NK-92 treated with Interleukin-12 subunit alpha and Interleukin-12 subunit beta, amount 100 ng/mL, for 24 hours (cell line): Measurements from ENCODE around the gene ZZZ3.
"Not testable (repeated sequence)": the region's sequence is repeated elsewhere in the genome, so short reads cannot be mapped to it uniquely, and the experiment has no call there.

Experiments
- DNase-seq: peaks from one replicate; lab custom pipeline; 2025; lab: John Stamatoyannopoulos, UW

Gene ZZZ3

GRCh38 chr1:77670330-77670729, 12.1 kb downstream of the ZZZ3 start:
- DNase-seq: no peak

DNA sequence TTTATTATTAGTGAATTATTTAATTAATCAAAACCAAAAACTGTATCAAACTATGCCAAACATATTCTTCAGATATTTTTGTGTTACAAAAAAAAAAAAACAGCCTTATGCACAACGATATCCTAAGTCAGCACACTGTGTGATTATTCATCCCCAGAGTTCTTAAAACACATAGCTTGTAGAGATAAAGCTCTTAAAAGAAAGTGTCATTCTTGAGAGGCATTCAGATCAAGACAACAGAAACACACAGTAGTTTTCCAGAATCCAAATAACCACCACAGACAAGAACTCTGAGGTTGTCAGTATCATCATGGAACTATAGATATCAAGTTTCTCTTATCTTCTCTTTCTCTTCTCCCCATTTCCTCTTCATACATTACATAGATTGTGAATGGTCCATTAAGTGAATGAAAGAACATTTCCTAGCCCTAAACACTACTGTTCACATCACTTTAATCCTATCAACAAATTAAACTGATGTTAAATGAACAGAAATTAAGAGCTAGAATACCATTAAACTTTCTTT, 13.5 kb downstream of the ZZZ3 start:
- DNase-seq: no peak

DNA sequence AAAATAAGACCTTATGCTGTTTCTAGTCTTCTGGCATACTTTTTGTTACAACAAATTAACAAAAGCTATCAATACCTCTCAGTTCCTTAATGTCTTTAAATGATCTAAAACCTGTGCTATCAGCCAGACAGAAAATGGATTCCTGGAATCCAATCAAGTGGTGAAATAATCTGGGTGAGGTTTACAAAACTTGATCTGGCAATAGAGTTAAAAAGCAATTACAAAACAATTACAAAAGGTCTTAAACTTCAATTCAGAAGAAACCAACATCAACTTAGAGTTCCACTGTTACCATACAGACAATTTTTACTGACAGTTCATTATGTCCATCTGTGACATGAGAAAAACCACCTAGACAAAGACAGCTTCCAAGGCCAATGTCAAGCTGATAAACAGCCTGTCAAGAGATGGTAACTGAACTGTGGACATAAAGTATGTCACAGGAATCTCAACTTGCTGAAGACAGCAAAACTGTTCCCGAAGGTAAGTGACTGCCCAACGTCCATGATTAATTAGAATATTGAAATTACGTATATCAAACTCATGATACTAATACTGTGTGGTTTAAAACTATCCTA, 17.4 kb downstream of the ZZZ3 start:
- DNase-seq: no peak

- DNase-seq: no peak
Observed at GRCh38 chr1:77661696-77662095, 20.8 kb downstream of the ZZZ3 start.

GRCh38 chr1:77659879-77660593, 22.4 kb downstream of the ZZZ3 start:
- DNase-seq: no peak

- no peak for DNase-seq
Observed at GRCh38 chr1:77658271-77658670, 24.2 kb downstream of the ZZZ3 start.

DNA sequence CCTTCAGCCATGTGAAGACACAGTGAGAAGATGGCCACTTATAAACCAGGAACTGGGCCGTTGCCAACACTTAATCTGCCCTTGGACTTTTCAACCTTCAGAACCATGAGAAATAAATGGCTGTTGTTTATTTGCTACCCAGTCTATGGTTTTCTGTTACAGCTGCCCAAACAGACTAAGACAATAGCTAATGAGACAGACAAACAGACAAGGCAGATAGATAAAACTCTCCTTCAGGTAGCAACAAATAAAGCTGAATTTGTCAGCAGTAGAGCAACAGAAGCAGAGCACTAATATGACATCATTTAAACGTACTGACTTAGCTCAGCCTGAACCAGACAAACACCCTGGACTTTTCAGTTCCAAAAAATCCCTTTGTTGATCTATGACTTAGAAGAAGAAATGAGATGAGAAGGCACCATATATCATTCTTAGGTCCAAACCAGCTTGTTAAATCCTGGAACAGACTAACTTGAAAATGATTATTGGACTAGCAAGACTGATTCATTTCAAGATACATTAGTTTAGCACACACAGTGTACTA, 27.0 kb downstream of the ZZZ3 start:
- DNase-seq: no peak

GRCh38 chr1:77652970-77653516, 29.4 kb downstream of the ZZZ3 start:
- DNase-seq: no peak

DNA sequence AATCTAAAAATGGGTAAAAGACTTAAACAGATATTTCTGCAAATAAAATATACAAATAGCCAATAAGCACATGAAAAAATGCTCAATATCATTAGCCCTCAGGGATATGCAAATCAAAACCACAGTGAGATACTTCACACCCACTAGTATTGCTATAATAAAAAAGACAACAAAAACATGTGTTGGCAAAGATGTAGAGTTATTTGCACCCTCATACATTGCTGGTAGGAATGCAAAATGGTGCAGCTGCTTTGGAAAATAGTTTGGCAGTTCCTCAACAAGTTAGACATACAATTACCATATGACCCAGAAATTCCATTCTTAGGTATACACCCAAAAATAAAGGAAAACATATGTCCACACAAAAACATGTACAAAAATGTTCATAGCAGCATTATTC, 30.2 kb downstream of the ZZZ3 start:
- no peak for DNase-seq

DNA sequence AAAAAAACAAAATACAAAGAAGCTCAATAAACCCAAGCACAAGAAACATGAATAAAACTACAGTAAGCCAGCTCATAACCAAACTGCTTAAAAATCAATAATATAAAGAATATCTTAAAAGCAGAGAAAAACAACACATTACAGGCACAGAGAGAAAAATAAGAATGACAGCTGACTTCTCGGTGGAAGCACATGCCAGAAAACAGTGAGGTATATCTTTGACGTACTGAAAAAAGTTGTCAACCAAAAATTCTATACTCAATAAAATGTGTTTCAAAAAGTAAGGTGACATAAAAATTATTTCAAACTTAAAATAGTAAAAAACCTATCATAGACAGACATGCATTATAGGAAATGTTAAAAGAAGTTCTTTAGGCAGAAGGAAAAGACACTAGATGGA, 33.3 kb downstream of the ZZZ3 start:
- DNase-seq: no peak

- DNase-seq: not testable (repeated sequence)
Observed at GRCh38 chr1:77646224-77646623, 36.2 kb downstream of the ZZZ3 start.

GRCh38 chr1:77643456-77643855, 39.0 kb downstream of the ZZZ3 start:
- no peak for DNase-seq

DNA sequence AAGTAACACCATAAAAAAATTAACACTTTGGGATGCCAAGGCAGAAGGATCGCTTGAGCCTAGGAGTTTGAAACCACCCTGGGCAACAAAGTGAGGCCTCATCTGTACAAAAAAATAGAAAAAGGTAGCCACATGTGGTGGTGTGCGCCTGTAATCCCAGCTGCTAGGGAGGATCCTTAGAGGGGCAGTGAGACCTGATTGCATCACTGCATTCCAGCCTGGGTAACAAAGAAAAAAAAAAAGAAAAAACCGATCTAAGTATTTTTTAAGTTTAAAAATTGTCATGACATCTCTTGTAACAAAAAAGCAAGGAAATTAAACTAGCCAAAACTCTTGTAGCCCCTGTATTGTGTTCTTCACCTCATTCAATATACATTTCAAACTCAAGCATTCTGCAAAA, 39.5 kb downstream of the ZZZ3 start:
- DNase-seq: no peak

GRCh38 chr1:77642196-77642595, 40.3 kb downstream of the ZZZ3 start:
- DNase-seq: no peak

- DNase-seq: no peak
Observed at GRCh38 chr1:77639557-77640069, 42.8 kb downstream of the ZZZ3 start.

DNA sequence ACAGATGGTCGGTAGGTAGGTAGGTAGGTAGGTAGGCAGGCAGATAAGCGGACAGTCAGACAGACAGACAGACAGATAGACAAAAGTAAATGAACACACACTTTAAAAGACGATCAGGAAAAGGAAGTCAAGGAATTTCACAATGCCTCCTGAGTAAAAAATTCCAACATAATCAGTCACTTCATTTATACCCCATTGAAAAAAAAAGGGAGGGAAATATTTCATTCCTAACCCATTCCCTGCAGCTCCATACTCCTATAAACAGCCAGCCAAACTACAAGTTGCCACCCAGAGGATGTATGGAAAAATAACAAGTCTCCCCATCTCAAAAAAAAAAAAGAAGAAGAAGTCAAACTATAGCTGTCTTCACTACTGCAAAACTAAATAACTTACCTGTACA, 43.4 kb downstream of the ZZZ3 start:
- DNase-seq: no peak

GRCh38 chr1:77636864-77637263, 45.6 kb downstream of the ZZZ3 start:
- DNase-seq: no peak
